Muscle of leg (tissue), 16 donors: ENCODE results near the gene IRF4. TPM values are rescaled to one million over a fixed set of nuclear protein-coding genes. Genes with fewer than 3 reads are reported as not detected.

ENCODE experiments used
- DNase-seq: peaks from one replicate; pipeline ENCODE4 v3.0.0; 2013
- H3K27ac ChIP-seq: one replicate; pipeline ENCODE4 v1.5.1; 2013; ENCODE audit warnings: mild to moderate bottlenecking, low read length, control low read depth
- H3K27me3 ChIP-seq: one replicate; pipeline ENCODE4 v1.6.1; 2013; ENCODE audit warnings: low read length; ENCODE audit not compliant: control insufficient read depth, insufficient read depth
- H3K36me3 ChIP-seq: one replicate; pipeline ENCODE4 v1.6.1; 2013; ENCODE audit warnings: low read length; ENCODE audit not compliant: control insufficient read depth, insufficient read depth
- H3K4me1 ChIP-seq: one replicate; pipeline ENCODE4 v1.6.1; 2013; ENCODE audit warnings: low read length; ENCODE audit not compliant: control insufficient read depth, insufficient read depth
- H3K4me3 ChIP-seq: one replicate; pipeline ENCODE4 v1.5.1; 2013; ENCODE audit warnings: low read length, control low read depth
- H3K9me3 ChIP-seq: replicated peaks from 2 replicates; pipeline ENCODE4 v1.6.1; 2013; ENCODE audit warnings: low read depth, low read length; ENCODE audit not compliant: control insufficient read depth
- WGBS: methylation state at CpG from one replicate; pipeline ENCODE4 v1.1.5; 2013; ENCODE audit warnings: missing lambda C conversion rate; ENCODE audit not compliant: insufficient coverage; 5-methylcytosine and 5-hydroxymethylcytosine counted together
- long read RNA-seq, 11 donors: transcript quantifications; one replicate each; lab custom pipeline, GENCODE V29; 2026
- polyA plus RNA-seq, 8 donors: library from polyadenylated mRNA; unstranded; fragments of 120-200 nt; gene quantifications; one replicate each; pipeline versions ENCODE4 v1.2.1 to v1.2.3, GENCODE V29; 2013; ENCODE audit warnings: inconsistent platforms in 1 of 8, low replicate concordance in 1 of 8; ENCODE audit not compliant: insufficient read length in 8 of 8, insufficient read depth in 1 of 8
- total RNA-seq: library from RNA; stranded (reverse); fragments of 120-200 nt; gene quantifications from one replicate; pipeline ENCODE4 v1.2.4, GENCODE V29; 2013

IRF4 gene
- total RNA-seq (1.8 TPM), polyA plus RNA-seq (1 to 10 TPM in 1 of 8 donors, under 1 TPM in 7; 0.12 to 1.1 (median 0.38) TPM)
- long read RNA-seq, donor 1 = 0 reads
- long read RNA-seq, donor 2 = 0 reads
- long read RNA-seq, donor 3 = 0 reads
- long read RNA-seq, donor 4 = 0 reads
- long read RNA-seq, donor 5 = 0 reads
- long read RNA-seq, donor 6 = 0 reads
- long read RNA-seq, donor 7 = 0 reads
- long read RNA-seq, donor 8 = 0 reads
- long read RNA-seq, donor 9 = 0 reads
- long read RNA-seq, donor 10 = 0 reads
- long read RNA-seq, donor 11 = 0 reads

DNA sequence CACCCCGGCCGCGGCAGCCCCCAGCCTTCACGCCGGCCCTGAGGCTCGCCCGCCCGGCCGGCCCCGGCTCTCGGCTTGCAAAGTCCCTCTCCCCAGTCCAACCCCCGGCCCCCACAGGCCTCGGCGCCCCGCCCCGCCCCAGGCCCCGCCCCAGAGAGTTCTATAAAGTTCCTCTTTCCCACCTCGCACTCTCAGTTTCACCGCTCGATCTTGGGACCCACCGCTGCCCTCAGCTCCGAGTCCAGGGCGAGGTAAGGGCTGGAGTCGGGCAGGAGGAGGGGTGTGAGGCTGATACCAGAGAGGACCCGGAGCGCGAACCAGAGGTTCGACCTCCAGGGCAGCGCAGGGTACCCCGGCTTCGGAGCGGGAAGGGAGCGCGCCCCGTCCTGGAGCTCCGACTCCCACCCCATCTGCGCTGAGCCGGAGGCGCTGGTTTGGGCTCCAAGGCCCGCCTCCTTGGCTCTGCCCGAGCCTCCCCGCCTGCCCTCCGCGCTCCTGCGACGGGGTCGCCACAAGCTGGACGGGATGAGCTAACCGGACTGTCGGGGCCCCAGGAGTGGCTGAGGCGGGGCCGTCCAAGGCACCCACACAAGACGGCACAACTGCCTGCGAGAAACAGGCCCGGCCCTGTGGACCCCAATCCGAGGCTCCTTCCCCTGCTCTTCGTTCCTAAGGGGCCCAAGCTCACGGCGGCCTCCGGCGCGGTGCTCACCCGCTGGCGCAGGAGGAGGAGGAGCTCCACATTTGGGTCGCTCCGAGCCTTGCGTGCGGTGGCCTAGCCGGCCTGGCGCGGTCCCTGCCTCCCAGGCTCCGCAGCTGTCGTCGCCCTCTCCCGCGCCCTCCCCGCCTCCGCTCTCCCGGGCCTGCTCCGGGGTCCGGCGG, at the start of gene IRF4:
TSS of gene IRF4 (plus strand) at position 194 of the 882 bp plus-strand sequence. CDS start 1,401 bp downstream, outside the sequence.
- Histone ChIP-seq H3K4me3 (peak within 1 kb of the TSS; percentile 33), H3K27me3 (peaks cover 80% of the 10 kb centered on the region), H3K36me3 (no peaks in the 10 kb centered on the region), H3K9me3 (no peaks in the 10 kb centered on the region), H3K27ac (no peak within 1 kb of the TSS), H3K4me1 (peaks cover 26% of the 10 kb centered on the region)
- DNase-seq = no peak
- WGBS = under 1% methylated on average over 59 of the region's 82 CpGs

DNA sequence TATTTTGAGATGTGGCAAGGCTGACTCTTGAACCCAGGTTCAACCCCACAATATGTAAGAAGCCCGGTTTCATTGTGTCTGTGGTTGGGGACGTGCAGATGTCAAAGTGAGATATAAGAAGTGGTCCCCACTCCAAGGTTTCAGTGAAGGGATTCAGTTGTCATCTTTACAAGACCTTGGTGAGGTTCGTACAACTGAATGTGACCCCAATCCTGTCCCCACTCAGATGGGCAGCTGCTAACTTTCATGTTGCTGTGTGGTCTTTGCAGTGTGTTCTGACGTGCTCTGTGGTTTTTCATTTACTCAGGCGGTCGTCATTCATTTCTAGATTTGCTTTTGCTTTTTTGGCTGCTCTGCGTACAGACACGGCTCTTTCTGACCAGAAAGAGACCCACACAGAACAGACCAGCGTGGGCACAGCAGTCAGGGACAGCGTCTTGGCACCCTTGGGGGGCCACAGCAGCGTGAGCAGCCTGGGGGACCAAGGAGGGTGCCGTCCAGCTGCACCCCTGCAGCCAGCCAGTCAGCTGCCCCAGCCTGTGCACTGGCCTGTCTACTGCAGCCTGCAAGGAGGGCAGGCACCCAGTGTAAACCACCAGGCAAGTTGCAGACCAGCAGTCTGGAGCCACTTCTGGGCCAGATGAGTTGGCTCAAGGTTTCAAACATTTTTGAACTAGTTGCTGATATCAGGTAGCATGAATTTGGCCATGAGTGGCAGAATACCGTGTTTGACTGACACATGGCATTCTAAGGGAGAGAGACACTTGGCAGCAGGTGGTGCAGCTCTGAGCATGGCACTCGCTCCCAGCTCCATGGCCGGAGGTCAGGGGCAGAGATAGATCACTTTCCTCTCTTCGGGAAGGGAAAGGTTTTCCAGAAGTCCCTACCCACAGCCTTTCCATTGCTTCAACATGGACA, 49.4 kb upstream of the IRF4 start:
- 77% methylated on average over 16 of the region's 16 CpGs for WGBS

DNA sequence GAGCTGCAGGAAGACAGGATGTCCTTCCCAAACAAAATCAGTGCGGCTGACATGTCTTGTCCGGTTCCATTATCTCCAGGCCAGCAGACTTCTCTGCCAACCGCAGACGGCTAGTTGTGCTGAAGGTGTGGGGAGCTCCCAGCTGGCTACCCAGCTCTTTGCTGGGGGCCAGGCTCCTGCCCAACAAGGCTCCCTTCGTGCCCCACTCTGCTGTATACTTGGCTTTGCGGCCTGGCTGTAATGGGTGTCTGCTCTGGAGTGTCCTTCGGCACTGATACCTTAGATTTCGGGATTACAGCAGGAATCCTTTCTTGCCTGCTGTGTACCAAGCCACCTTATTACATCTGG, 48.7 kb upstream of the IRF4 start:
- no peak for DNase-seq
- peaks cover 11% of the 10 kb centered on the region for H3K9me3 ChIP-seq
- H3K27ac ChIP-seq = no peak overlapping the region
- no peak overlapping the region for H3K4me3 ChIP-seq
- 87% methylated on average over 8 of the region's 8 CpGs for WGBS
- peaks cover 4% of the 10 kb centered on the region for H3K4me1 ChIP-seq
- H3K36me3 ChIP-seq = peaks cover 7% of the 10 kb centered on the region
- H3K27me3 ChIP-seq = no peaks in the 10 kb centered on the region

More for the DNA sequence above, 49.4 kb upstream of the IRF4 start:
- H3K4me1 ChIP-seq = peaks cover 4% of the 10 kb centered on the region
- peaks cover 7% of the 10 kb centered on the region for H3K36me3 ChIP-seq
- H3K27me3 ChIP-seq = no peaks in the 10 kb centered on the region
- H3K27ac ChIP-seq = no peak overlapping the region
- DNase-seq = no peak
- no peak overlapping the region for H3K4me3 ChIP-seq
- H3K9me3 ChIP-seq = peaks cover 9% of the 10 kb centered on the region

- Histone ChIP-seq H3K27ac (no peak overlapping the region), H3K4me3 (no peak overlapping the region), H3K36me3 (peaks cover 9% of the 10 kb centered on the region), H3K4me1 (peaks cover 4% of the 10 kb centered on the region), H3K27me3 (no peaks in the 10 kb centered on the region), H3K9me3 (peaks cover 11% of the 10 kb centered on the region)
- WGBS = 76% methylated on average over 10 of the region's 10 CpGs
- no peak for DNase-seq
These were observed 48.2 kb upstream of the IRF4 start for GRCh38 chr6:343226-343935.

GRCh38 chr6:343960-344815, 47.4 kb upstream of the IRF4 start:
- peaks cover 17% of the 10 kb centered on the region for H3K36me3 ChIP-seq
- 83% methylated on average over 17 of the region's 20 CpGs for WGBS
- peaks cover 4% of the 10 kb centered on the region for H3K4me1 ChIP-seq
- no peak overlapping the region for H3K27ac ChIP-seq
- H3K27me3 ChIP-seq = no peaks in the 10 kb centered on the region
- no peak overlapping the region for H3K4me3 ChIP-seq
- no peak for DNase-seq
- peaks cover 16% of the 10 kb centered on the region for H3K9me3 ChIP-seq

GRCh38 chr6:344816-345340, 46.7 kb upstream of the IRF4 start:
- WGBS = 70% methylated on average over 4 of the region's 8 CpGs
- H3K27me3 ChIP-seq = no peaks in the 10 kb centered on the region
- H3K36me3 ChIP-seq = peaks cover 24% of the 10 kb centered on the region
- H3K27ac ChIP-seq = no peak overlapping the region
- H3K4me1 ChIP-seq = peaks cover 4% of the 10 kb centered on the region
- H3K4me3 ChIP-seq = no peak overlapping the region
- peaks cover 22% of the 10 kb centered on the region for H3K9me3 ChIP-seq
- DNase-seq = no peak

DNA sequence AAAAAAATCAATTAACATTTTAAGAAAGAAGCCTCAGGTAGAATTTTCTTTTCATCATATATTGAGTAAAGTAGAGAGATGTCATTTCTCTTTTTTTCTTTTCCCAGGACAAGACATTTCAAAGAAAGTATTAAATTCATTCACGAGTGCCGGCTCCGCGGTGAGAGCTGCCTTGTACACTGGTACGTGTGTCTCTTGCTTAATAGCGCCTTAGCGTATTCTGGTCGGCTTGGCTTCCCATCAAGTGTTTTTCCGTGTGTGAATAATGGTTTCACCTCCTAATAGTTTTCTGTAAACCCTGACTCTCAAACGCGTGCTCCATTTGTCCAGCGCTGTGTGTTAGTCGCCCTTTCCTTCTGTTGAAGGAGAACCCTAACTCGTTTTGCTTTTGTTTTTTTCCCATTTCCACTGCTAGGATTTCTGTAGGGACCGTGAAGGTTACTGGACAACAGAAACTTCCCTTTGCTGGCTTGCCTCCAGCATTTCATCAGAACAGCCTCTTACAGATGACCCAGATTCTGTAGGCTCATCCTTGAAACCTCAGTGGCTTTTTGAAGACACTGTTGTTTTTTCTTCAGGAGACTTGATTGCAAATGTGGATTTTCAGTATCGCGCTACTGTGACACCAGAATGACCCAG, 45.7 kb upstream of the IRF4 start:
- DNase-seq = no peak
- peaks cover 4% of the 10 kb centered on the region for H3K4me1 ChIP-seq
- 83% methylated on average over 17 of the region's 17 CpGs for WGBS
- no peaks in the 10 kb centered on the region for H3K27me3 ChIP-seq
- H3K36me3 ChIP-seq = peaks cover 24% of the 10 kb centered on the region
- H3K27ac ChIP-seq = no peak overlapping the region
- peaks cover 18% of the 10 kb centered on the region for H3K9me3 ChIP-seq
- H3K4me3 ChIP-seq = no peak overlapping the region

DNA sequence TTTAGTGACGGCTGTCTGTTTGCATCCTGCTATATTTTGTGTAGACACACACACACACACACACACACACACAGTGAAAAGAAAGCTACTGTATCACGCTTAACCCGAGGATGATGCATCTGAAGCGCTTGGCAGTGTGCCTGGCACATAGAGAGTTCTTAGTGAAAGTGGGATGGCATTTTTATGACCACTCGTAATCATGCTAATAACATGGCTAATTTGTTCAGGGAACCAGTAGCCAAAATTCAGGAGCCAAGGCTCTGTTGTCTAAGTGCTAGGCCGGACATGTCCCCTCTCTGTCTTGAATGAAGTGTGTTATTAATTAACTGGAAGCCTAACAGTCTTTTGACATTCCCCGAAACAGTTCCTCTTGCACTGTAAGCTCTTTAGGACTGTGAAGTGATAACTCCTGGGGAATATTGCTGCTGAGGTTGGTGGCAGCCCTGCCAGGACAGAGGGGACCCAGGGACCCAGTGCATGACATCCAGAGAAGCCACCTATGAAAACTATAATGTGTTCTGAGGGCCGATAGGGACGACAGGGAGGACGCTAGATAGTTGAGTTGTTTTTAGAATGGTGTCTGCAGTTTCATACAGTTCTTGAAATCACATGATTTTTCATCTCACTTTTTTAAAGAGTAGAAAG, 45.0 kb upstream of the IRF4 start:
- no peak for DNase-seq
- WGBS = 83% methylated on average over 6 of the region's 10 CpGs
- H3K36me3 ChIP-seq = peaks cover 24% of the 10 kb centered on the region

More for the DNA sequence above, 45.0 kb upstream of the IRF4 start:
- peaks cover 18% of the 10 kb centered on the region for H3K9me3 ChIP-seq
- H3K4me1 ChIP-seq = peaks cover 4% of the 10 kb centered on the region
- H3K27me3 ChIP-seq = no peaks in the 10 kb centered on the region
- no peak overlapping the region for H3K27ac ChIP-seq
- H3K4me3 ChIP-seq = no peak overlapping the region
